H9 (cell line): ENCODE results near the gene CTNNA3. TPM values are rescaled to one million over a fixed set of nuclear protein-coding genes. Genes with fewer than 3 reads are reported as not detected.

Experiments used
- DNase-seq: peaks from one replicate; pipeline ENCODE4 v3.0.0-alpha.2; 2017
- H2AFZ ChIP-seq: one replicate; pipeline ENCODE4 v1.6.1; 2013; ENCODE audit warnings: mild to moderate bottlenecking, low read length, control low read depth, moderate library complexity
- H2AK5ac ChIP-seq: 2 replicates; pipeline ENCODE4 v1.6.1; 2013; ENCODE audit warnings: low read length, control low read depth, mixed read lengths; ENCODE audit not compliant: insufficient read length
- H2BK120ac ChIP-seq: one replicate; pipeline ENCODE4 v1.6.1; 2013; ENCODE audit warnings: low read depth, mild to moderate bottlenecking, low read length, control low read depth, inconsistent platforms; ENCODE audit not compliant: poor library complexity, severe bottlenecking
- H2BK12ac ChIP-seq: 2 replicates; pipeline ENCODE4 v1.6.1; 2013; ENCODE audit warnings: low read length, control low read depth, mixed read lengths, low read depth; ENCODE audit not compliant: insufficient read length
- H2BK15ac ChIP-seq: 2 replicates; pipeline ENCODE4 v1.6.1; 2013; ENCODE audit warnings: low read depth, low read length, control low read depth
- H2BK20ac ChIP-seq: one replicate; pipeline ENCODE4 v1.6.1; 2013; ENCODE audit warnings: low read depth, mild to moderate bottlenecking, low read length, control low read depth, inconsistent platforms; ENCODE audit not compliant: poor library complexity, severe bottlenecking
- H2BK5ac ChIP-seq: 2 replicates; pipeline ENCODE4 v1.6.1; 2013; ENCODE audit warnings: low read length, control low read depth, mixed read lengths; ENCODE audit not compliant: insufficient read length
- H3K14ac ChIP-seq: 2 replicates; pipeline ENCODE4 v1.6.1; 2013; ENCODE audit warnings: low read length, control low read depth; ENCODE audit not compliant: insufficient read depth
- H3K18ac ChIP-seq: 2 replicates; pipeline ENCODE4 v1.6.1; 2013; ENCODE audit warnings: low read depth, mild to moderate bottlenecking, mixed read lengths, low read length, control low read depth; ENCODE audit not compliant: insufficient read length
- H3K23ac ChIP-seq: 2 replicates; pipeline ENCODE4 v1.6.1; 2013; ENCODE audit warnings: low read length, control low read depth, mixed read lengths, low read depth; ENCODE audit not compliant: insufficient read length
- H3K23me2 ChIP-seq: 2 replicates; pipeline ENCODE4 v1.6.1; 2013; ENCODE audit warnings: low read depth, mild to moderate bottlenecking, mixed read lengths, low read length, control low read depth; ENCODE audit not compliant: insufficient read length, poor library complexity, severe bottlenecking
- H3K27ac ChIP-seq: 2 replicates; pipeline ENCODE4 v1.5.1; 2013; ENCODE audit warnings: low read length, control low read depth, mixed read lengths, low read depth; ENCODE audit not compliant: insufficient read length
- H3K27me3 ChIP-seq: 2 replicates; pipeline ENCODE4 v1.6.1; 2013; ENCODE audit warnings: low read length, control low read depth, inconsistent platforms; ENCODE audit not compliant: insufficient read depth
- H3K4ac ChIP-seq: 2 replicates; pipeline ENCODE4 v1.6.1; 2013; ENCODE audit warnings: low read depth, mild to moderate bottlenecking, control low read depth, inconsistent platforms, low read length, moderate library complexity
- H3K4me1 ChIP-seq: 2 replicates; pipeline ENCODE4 v1.6.1; 2013; ENCODE audit warnings: low read length, control low read depth, inconsistent platforms; ENCODE audit not compliant: insufficient read depth
- H3K4me2 ChIP-seq: 2 replicates; pipeline ENCODE4 v1.6.1; 2013; ENCODE audit warnings: low read length, control low read depth, mixed read lengths; ENCODE audit not compliant: insufficient read length, insufficient read depth
- H3K56ac ChIP-seq: 2 replicates; pipeline ENCODE4 v1.6.1; 2013; ENCODE audit warnings: low read depth, mild to moderate bottlenecking, mixed read lengths, low read length, control low read depth; ENCODE audit not compliant: insufficient read length
- H3K79me1 ChIP-seq: 2 replicates; pipeline ENCODE4 v1.6.1; 2013; ENCODE audit warnings: low read depth, mild to moderate bottlenecking, moderate library complexity, low read length, control low read depth, inconsistent platforms; ENCODE audit not compliant: insufficient read depth, poor library complexity, severe bottlenecking
- H3K79me2 ChIP-seq: 2 replicates; pipeline ENCODE4 v1.6.1; 2013; ENCODE audit warnings: low read length, control low read depth, inconsistent platforms; ENCODE audit not compliant: insufficient read depth
- H3K9ac ChIP-seq: 2 replicates; pipeline ENCODE4 v1.6.1; 2013; ENCODE audit warnings: low read length, control low read depth, mixed read lengths; ENCODE audit not compliant: insufficient read length; ENCODE audit errors: extremely low read depth
- H3K9me3 ChIP-seq: one replicate; pipeline ENCODE4 v1.6.1; 2013; ENCODE audit warnings: low read depth, low read length, inconsistent platforms; ENCODE audit not compliant: control insufficient read depth
- H3T11ph ChIP-seq: one replicate; pipeline ENCODE4 v1.6.1; 2013; ENCODE audit warnings: mild to moderate bottlenecking, low read length, control low read depth, inconsistent platforms
- H4K20me1 ChIP-seq: one replicate; pipeline ENCODE4 v1.6.1; 2013; ENCODE audit not compliant: control insufficient read depth, insufficient read length, insufficient read depth
- H4K5ac ChIP-seq: 2 replicates; pipeline ENCODE4 v1.6.1; 2013; ENCODE audit warnings: low read depth, mild to moderate bottlenecking, mixed read lengths, low read length, control low read depth; ENCODE audit not compliant: insufficient read length
- H4K8ac ChIP-seq: replicated peaks from 2 replicates; pipeline ENCODE4 v1.6.1; 2013; ENCODE audit warnings: low read length, control low read depth, mixed read lengths, low read depth; ENCODE audit not compliant: insufficient read length
- H4K91ac ChIP-seq: 2 replicates; pipeline ENCODE4 v1.6.1; 2013; ENCODE audit warnings: low read depth, mild to moderate bottlenecking, moderate library complexity, mixed read lengths, low read length, control low read depth; ENCODE audit not compliant: insufficient read length
- H3K27ac Mint-ChIP-seq, 3 experiments: 2 replicates in 2 of 3; 3 replicates in 1 of 3; pipeline ENCODE4 v1.8.0; 2020 to 2021; ENCODE audit warnings: mixed read lengths in 3 of 3, mild to moderate bottlenecking in 1 of 3, moderate library complexity in 1 of 3
- H3K27me3 Mint-ChIP-seq: 2 replicates; pipeline ENCODE4 v1.8.0; 2021; ENCODE audit warnings: low read depth, mild to moderate bottlenecking, moderate library complexity, mixed read lengths
- H3K36me3 Mint-ChIP-seq, 3 experiments: 2 replicates in 2 of 3; 3 replicates in 1 of 3; pipeline ENCODE4 v1.8.0; 2020 to 2021; ENCODE audit warnings: low read depth in 3 of 3, mixed read lengths in 3 of 3; ENCODE audit not compliant: insufficient read depth in 1 of 3
- H3K4me1 Mint-ChIP-seq, 2 experiments: 2 replicates each; pipeline ENCODE4 v1.8.0; 2020; ENCODE audit warnings: mixed read lengths in 2 of 2
- H3K4me3 Mint-ChIP-seq, 2 experiments: 2 replicates in 1 of 2; 3 replicates in 1 of 2; pipeline ENCODE4 v1.8.0; 2020 to 2021; ENCODE audit warnings: mild to moderate bottlenecking in 2 of 2, mixed read lengths in 2 of 2, moderate library complexity in 1 of 2
- H3K9me3 Mint-ChIP-seq, 2 experiments: 2 replicates in 1 of 2; 3 replicates in 1 of 2; pipeline ENCODE4 v1.8.0; 2020; ENCODE audit warnings: mild to moderate bottlenecking in 2 of 2, mixed read lengths in 2 of 2, moderate library complexity in 1 of 2
- WGBS: extraction: QIAGEN DNeasy Blood & Tissue Kit; methylation state at CpG from one replicate; pipeline ENCODE4 v1.1.7; 2013; ENCODE audit warnings: missing lambda C conversion rate, low lambda C conversion rate, mixed read lengths; ENCODE audit not compliant: insufficient read length; ENCODE audit errors: extremely low coverage; 5-methylcytosine and 5-hydroxymethylcytosine counted together
- total RNA-seq: library from RNA; stranded (reverse); gene quantifications from 2 replicates; pipeline ENCODE4 v1.2.1, GENCODE V29; 2021
- TF ChIP-seq, protein P1 (sequence below): fragments of 200-600 bp; sonication (generic); conservative IDR thresholded peaks from 3 replicates; pipeline ENCODE4 v1.8.0; 2021; ENCODE audit warnings: antibody characterized with exemption, mild to moderate bottlenecking

CTNNA3 gene
- total RNA-seq, 1 experiment from 2014 or later: 3.3 TPM

DNA sequence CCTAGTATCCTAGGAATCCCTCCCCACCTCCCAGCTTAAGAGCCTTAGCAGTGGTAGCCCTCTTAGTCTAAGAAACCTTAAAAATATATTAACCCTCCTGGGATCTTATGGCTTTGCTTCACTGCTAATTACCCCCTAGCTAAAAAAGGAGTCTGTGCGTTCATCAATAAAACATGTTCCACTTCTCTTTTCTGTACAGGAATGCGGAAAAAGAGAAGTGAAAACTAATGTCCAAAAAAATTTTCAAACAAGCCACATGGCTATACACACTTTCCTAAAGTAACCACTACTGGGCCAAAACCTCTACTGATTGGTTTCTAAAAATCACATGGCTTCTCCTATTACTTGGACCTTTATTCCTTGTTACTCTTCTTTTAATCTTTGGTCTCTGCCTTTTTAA lies 1437.3 kb downstream of the CTNNA3 start:
- Mint-ChIP-seq H3K27ac (no peak overlapping the region), H3K9me3 (no peaks in the 10 kb centered on the region), H3K36me3 (no peaks in the 10 kb centered on the region; a peak in 1 of 7 replicates), H3K4me1 (peaks cover 6 to 7% of the 10 kb centered on the region in 2 experiments), H3K27me3 (no peaks in the 10 kb centered on the region), H3K4me3 (no peak overlapping the region)
- Histone ChIP-seq H3K56ac (no peak overlapping the region), H2BK5ac (no peak overlapping the region), H2AK5ac (no peak overlapping the region), H3K14ac (no peak overlapping the region), H3K79me2 (no peaks in the 10 kb centered on the region), H4K20me1 (no peaks in the 10 kb centered on the region), H3K27me3 (no peaks in the 10 kb centered on the region), H2BK20ac (no peak overlapping the region), H3K4me1 (no peaks in the 10 kb centered on the region), H3T11ph (no peak overlapping the region), H2BK120ac (no peak overlapping the region), H3K9ac (no peak overlapping the region), H4K91ac (no peak overlapping the region), H3K23ac (no peak overlapping the region), H4K8ac (no peak overlapping the region), H3K23me2 (no peaks in the 10 kb centered on the region), H3K9me3 (no peaks in the 10 kb centered on the region), H2AFZ (no peak overlapping the region), H3K4me2 (no peak overlapping the region), H3K27ac (no peak overlapping the region), H3K18ac (no peak overlapping the region), H4K5ac (no peak overlapping the region), H3K4ac (no peak overlapping the region), H2BK12ac (no peak overlapping the region), H3K79me1 (no peaks in the 10 kb centered on the region), H2BK15ac (no peak overlapping the region)
- TF ChIP-seq, protein P1, sequence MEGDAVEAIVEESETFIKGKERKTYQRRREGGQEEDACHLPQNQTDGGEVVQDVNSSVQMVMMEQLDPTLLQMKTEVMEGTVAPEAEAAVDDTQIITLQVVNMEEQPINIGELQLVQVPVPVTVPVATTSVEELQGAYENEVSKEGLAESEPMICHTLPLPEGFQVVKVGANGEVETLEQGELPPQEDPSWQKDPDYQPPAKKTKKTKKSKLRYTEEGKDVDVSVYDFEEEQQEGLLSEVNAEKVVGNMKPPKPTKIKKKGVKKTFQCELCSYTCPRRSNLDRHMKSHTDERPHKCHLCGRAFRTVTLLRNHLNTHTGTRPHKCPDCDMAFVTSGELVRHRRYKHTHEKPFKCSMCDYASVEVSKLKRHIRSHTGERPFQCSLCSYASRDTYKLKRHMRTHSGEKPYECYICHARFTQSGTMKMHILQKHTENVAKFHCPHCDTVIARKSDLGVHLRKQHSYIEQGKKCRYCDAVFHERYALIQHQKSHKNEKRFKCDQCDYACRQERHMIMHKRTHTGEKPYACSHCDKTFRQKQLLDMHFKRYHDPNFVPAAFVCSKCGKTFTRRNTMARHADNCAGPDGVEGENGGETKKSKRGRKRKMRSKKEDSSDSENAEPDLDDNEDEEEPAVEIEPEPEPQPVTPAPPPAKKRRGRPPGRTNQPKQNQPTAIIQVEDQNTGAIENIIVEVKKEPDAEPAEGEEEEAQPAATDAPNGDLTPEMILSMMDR: no peak
- no CpG with 5 or more reads among the region's 2 CpGs for WGBS
- DNase-seq: no peak
